Mesenteric fat pad (tissue), 1 donor: ENCODE data around the gene ARHGAP12. TPM values are rescaled to one million over a fixed set of nuclear protein-coding genes. Genes with fewer than 3 reads are reported as not detected.

Source experiments
- DNase-seq: peaks from one replicate; pipeline ENCODE4 v3.0.0-alpha.2; 2020; ENCODE audit warnings: low spot score
- total RNA-seq: library from RNA; stranded (reverse); fragmentation: NEBNext Ultra II Directional; extraction: Animal tissue kit (Norgen Biotek cat#: 25700); gene quantifications from one replicate; pipeline ENCODE4 v1.2.1, GENCODE V29; 2021
- donor health status: DM: yes; HTN: yes; CAD: no.

The ARHGAP12 gene
- total RNA-seq, 1 donor from 2014 or later = 22.0 TPM

GRCh38 chr10:31823358-31823757 lies 105.3 kb downstream of the ARHGAP12 start:
- no peak for DNase-seq

GRCh38 chr10:31822616-31823318 lies 105.9 kb downstream of the ARHGAP12 start:
- DNase-seq = no peak

GRCh38 chr10:31822150-31822549 lies 106.5 kb downstream of the ARHGAP12 start:
- DNase-seq = no peak

- DNase-seq = no peak
These were observed 107.8 kb downstream of the ARHGAP12 start for GRCh38 chr10:31820778-31821369.

GRCh38 chr10:31820096-31820495 lies 108.5 kb downstream of the ARHGAP12 start:
- no peak for DNase-seq

- no peak for DNase-seq
These were observed 109.2 kb downstream of the ARHGAP12 start for GRCh38 chr10:31819391-31819820.

GRCh38 chr10:31816318-31816717 lies 112.3 kb downstream of the ARHGAP12 start:
- no peak for DNase-seq

GRCh38 chr10:31808258-31809218 lies 120.1 kb downstream of the ARHGAP12 start:
- no peak for DNase-seq

GRCh38 chr10:31804352-31804810 lies 124.2 kb downstream of the ARHGAP12 start:
- DNase-seq = no peak

- DNase-seq = no peak
These were observed 124.9 kb downstream of the ARHGAP12 start for GRCh38 chr10:31803606-31804351.

- no peak for DNase-seq
These were observed 129.4 kb downstream of the ARHGAP12 start for GRCh38 chr10:31799181-31799580.

- no peak for DNase-seq
These were observed 135.9 kb downstream of the ARHGAP12 start for GRCh38 chr10:31792745-31793144.

- no peak for DNase-seq
These were observed 139.1 kb downstream of the ARHGAP12 start for GRCh38 chr10:31789555-31789954.

GRCh38 chr10:31782701-31783100 lies 145.9 kb downstream of the ARHGAP12 start:
- no peak for DNase-seq

- DNase-seq = no peak
These were observed 147.9 kb downstream of the ARHGAP12 start for GRCh38 chr10:31780717-31781116.

GRCh38 chr10:31778627-31779026 lies 150.0 kb downstream of the ARHGAP12 start:
- no peak for DNase-seq

GRCh38 chr10:31776159-31776558 lies 152.5 kb downstream of the ARHGAP12 start:
- DNase-seq = no peak

- no peak for DNase-seq
These were observed 153.5 kb downstream of the ARHGAP12 start for GRCh38 chr10:31774928-31775650.

- no peak for DNase-seq
These were observed 154.2 kb downstream of the ARHGAP12 start for GRCh38 chr10:31774299-31774900.

GRCh38 chr10:31773749-31774298 lies 154.8 kb downstream of the ARHGAP12 start:
- DNase-seq = no peak
